Left lung (tissue), 10 donors: Measurements from ENCODE around the gene PAMR1. TPM values are rescaled to one million over a fixed set of nuclear protein-coding genes. Genes with fewer than 3 reads are reported as not detected.

Source experiments
- ATAC-seq: fragments of 200-7000 bp; cut with Tn5 transposase; one replicate; pipeline ENCODE4 v1.9.1; 2020; ENCODE audit warnings: moderate library complexity
- DNase-seq, 4 donors: peaks; one replicate each; pipeline ENCODE4 v3.0.0-alpha.2; 2013 to 2020
- H3K27ac ChIP-seq, 2 donors: fragments of 200-600 bp; sonication (generic) in 1 of 2; one replicate each; pipeline versions ENCODE4 v1.5.0 to v1.8.0; 2020 to 2021
- H3K27me3 ChIP-seq, 2 donors: fragments of 200-600 bp; sonication (generic) in 1 of 2; one replicate each; pipeline versions ENCODE4 v1.5.0 to v1.8.0; 2020 to 2021
- H3K36me3 ChIP-seq, 2 donors: fragments of 200-600 bp; sonication (generic) in 1 of 2; one replicate each; pipeline versions ENCODE4 v1.5.0 to v1.8.0; 2020 to 2021
- H3K4me1 ChIP-seq, 2 donors: fragments of 200-600 bp; one replicate each; pipeline ENCODE4 v1.8.0; 2021
- H3K4me3 ChIP-seq, 2 donors: fragments of 200-600 bp; sonication (generic) in 1 of 2; one replicate each; pipeline versions ENCODE4 v1.5.0 to v1.8.0; 2020 to 2021; ENCODE audit warnings: mild to moderate bottlenecking in 1 of 2
- H3K9me3 ChIP-seq, 2 donors: fragments of 200-600 bp; sonication (generic) in 1 of 2; one replicate each; pipeline versions ENCODE4 v1.5.0 to v1.8.0; 2020 to 2021
- intact Hi-C, 2 donors: fragments of 100-400 bp; cut with DNase I; formaldehyde crosslinking; loops; one replicate each; pipeline versions ENCODE4 v1.11.2 to v1.14.2; 2022
- polyA plus RNA-seq, 6 donors: library from polyadenylated mRNA; unstranded; fragments of 120-200 nt; gene quantifications; one replicate each; pipeline ENCODE4 v1.2.1, GENCODE V29; 2013; ENCODE audit not compliant: insufficient read length in 6 of 6
- total RNA-seq, 2 donors: library from RNA; stranded (reverse); fragmentation: NEBNext Ultra II Directional; extraction: Animal tissue kit (Norgen Biotek cat#: 25700); gene quantifications; one replicate each; pipeline ENCODE4 v1.2.1, GENCODE V29; 2021
- TF ChIP-seq, protein P1 (sequence below), 2 donors: fragments of 200-600 bp; sonication (generic) in 1 of 2; IDR thresholded peaks; one replicate each; pipeline versions ENCODE4 v1.5.0 to v1.8.0; 2021; ENCODE audit warnings: antibody characterized with exemption in 2 of 2
- donor health status: DM: no; HTN: yes; CAD: no.
- donor health status: DM: no; HTN: no; CAD: no.

The PAMR1 gene
- total and polyA plus RNA-seq, 8 donors, result 0.65 to 14.4 (median 9.1) TPM

DNA sequence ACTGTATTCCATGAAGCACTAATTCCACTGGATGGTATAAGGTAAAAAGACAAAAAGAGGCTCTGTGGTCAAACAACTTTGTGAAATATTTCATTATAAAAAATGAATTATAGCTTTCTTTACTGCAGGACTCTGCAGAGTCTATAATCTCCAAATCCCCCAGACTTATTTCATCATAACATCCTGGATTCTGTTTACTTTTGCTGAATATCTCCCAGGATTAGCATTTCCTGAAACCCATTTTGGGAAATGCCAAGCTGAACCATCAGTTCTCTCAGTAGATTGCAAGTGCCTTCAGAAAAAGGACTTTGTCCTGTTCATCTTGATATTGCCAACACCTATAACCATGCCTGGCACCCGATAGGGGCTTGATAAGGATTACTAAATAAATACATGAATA, 7.9 kb downstream of the PAMR1 start:
- H3K9me3 ChIP-seq, result no peaks in the 10 kb centered on the region
- ATAC-seq, result no peak
- H3K27ac ChIP-seq, result no peak overlapping the region
- TF ChIP-seq, protein P1, sequence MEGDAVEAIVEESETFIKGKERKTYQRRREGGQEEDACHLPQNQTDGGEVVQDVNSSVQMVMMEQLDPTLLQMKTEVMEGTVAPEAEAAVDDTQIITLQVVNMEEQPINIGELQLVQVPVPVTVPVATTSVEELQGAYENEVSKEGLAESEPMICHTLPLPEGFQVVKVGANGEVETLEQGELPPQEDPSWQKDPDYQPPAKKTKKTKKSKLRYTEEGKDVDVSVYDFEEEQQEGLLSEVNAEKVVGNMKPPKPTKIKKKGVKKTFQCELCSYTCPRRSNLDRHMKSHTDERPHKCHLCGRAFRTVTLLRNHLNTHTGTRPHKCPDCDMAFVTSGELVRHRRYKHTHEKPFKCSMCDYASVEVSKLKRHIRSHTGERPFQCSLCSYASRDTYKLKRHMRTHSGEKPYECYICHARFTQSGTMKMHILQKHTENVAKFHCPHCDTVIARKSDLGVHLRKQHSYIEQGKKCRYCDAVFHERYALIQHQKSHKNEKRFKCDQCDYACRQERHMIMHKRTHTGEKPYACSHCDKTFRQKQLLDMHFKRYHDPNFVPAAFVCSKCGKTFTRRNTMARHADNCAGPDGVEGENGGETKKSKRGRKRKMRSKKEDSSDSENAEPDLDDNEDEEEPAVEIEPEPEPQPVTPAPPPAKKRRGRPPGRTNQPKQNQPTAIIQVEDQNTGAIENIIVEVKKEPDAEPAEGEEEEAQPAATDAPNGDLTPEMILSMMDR (IDR thresholded peaks at IDR 0.05), result no peak
- H3K4me1 ChIP-seq, result no peaks in the 10 kb centered on the region
- H3K36me3 ChIP-seq, result no peaks in the 10 kb centered on the region
- H3K4me3 ChIP-seq, result no peak overlapping the region
- intact Hi-C loops, result no loop called here
- H3K27me3 ChIP-seq, result peaks cover 0 to 29% of the 10 kb centered on the region in 2 donors
- DNase-seq, result no peak

DNA sequence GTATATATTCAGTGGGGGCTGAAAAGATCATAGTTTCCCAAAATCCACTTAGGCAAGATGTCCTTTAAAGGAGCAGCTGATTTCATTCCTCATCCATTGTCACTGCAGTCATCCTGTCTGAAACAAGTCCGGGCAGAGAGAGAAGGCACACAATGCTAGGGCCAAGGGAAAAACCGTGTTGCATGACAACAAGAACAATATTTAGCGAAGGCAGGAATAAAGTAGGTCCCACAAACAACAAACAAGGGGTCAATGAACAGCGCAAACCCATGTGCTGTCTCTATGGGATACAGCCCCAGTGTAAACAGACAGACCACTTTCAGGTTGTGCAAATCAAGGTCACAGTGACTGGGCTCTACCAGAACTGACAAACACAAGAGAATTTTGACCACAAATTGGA, 9.0 kb downstream of the PAMR1 start:
- intact Hi-C loops, result no loop called here
- H3K27me3 ChIP-seq, result peaks cover 0 to 20% of the 10 kb centered on the region in 2 donors
- H3K4me3 ChIP-seq, result no peak overlapping the region
- H3K9me3 ChIP-seq, result no peaks in the 10 kb centered on the region
- no peak overlapping the region for H3K27ac ChIP-seq
- TF ChIP-seq, protein P1 (IDR thresholded peaks at IDR 0.05), result no peak
- no peaks in the 10 kb centered on the region for H3K4me1 ChIP-seq
- ATAC-seq, result no peak
- DNase-seq, result no peak
- H3K36me3 ChIP-seq, result no peaks in the 10 kb centered on the region

GRCh38 chr11:35515224-35515623, 10.2 kb downstream of the PAMR1 start:
- peaks cover 0 to 17% of the 10 kb centered on the region in 2 donors for H3K27me3 ChIP-seq
- no peaks in the 10 kb centered on the region for H3K4me1 ChIP-seq
- DNase-seq (no peak), ATAC-seq (no peak)
- TF ChIP-seq, protein P1 (IDR thresholded peaks at IDR 0.05), result no peak
- H3K4me3 ChIP-seq, result no peak overlapping the region
- no peaks in the 10 kb centered on the region for H3K9me3 ChIP-seq
- H3K27ac ChIP-seq, result no peak overlapping the region
- intact Hi-C loops, result no loop called here
- H3K36me3 ChIP-seq, result no peaks in the 10 kb centered on the region

- TF ChIP-seq, protein P1 (IDR thresholded peaks at IDR 0.05), result no peak
- H3K9me3 ChIP-seq, result no peaks in the 10 kb centered on the region
These were observed 10.9 kb downstream of the PAMR1 start for GRCh38 chr11:35514481-35514880.

GRCh38 chr11:35511666-35512065, 13.8 kb downstream of the PAMR1 start:
- intact Hi-C loops, result no loop called here
- TF ChIP-seq, protein P1 (IDR thresholded peaks at IDR 0.05), result no peak
- no peak for ATAC-seq

More at GRCh38 chr11:35514481-35514880, 10.9 kb downstream of the PAMR1 start:
- intact Hi-C loops, result no loop called here
- no peaks in the 10 kb centered on the region for H3K36me3 ChIP-seq
- H3K27ac ChIP-seq, result no peak overlapping the region
- H3K4me3 ChIP-seq, result no peak overlapping the region
- DNase-seq, result no peak
- no peak for ATAC-seq
- H3K4me1 ChIP-seq, result no peaks in the 10 kb centered on the region
- H3K27me3 ChIP-seq, result peaks cover 0 to 17% of the 10 kb centered on the region in 2 donors

More at GRCh38 chr11:35511666-35512065, 13.8 kb downstream of the PAMR1 start:
- Histone ChIP-seq H3K27me3 (peaks cover 0 to 6% of the 10 kb centered on the region in 2 donors), H3K9me3 (no peaks in the 10 kb centered on the region), H3K36me3 (no peaks in the 10 kb centered on the region), H3K4me1 (no peaks in the 10 kb centered on the region), H3K4me3 (no peak overlapping the region), H3K27ac (no peak overlapping the region)
- no peak for DNase-seq
